Loucy (cell line): ENCODE results near the gene PDLIM4.

Source experiments
- H2AFZ ChIP-seq: fragments of 200-600 bp; sonication (generic); 2 replicates; pipeline ENCODE4 v1.6.0; 2016; ENCODE audit warnings: antibody characterized with exemption, mild to moderate bottlenecking, low read length, moderate library complexity
- H3F3A ChIP-seq: fragments of 200-600 bp; 2 replicates; pipeline ENCODE4 v1.6.0; 2016; ENCODE audit warnings: antibody characterized with exemption, low read depth, mild to moderate bottlenecking
- H3K27me3 ChIP-seq: fragments of 200-600 bp; sonication (generic); 2 replicates; pipeline ENCODE4 v1.6.1; 2014; ENCODE audit warnings: low read length, mild to moderate bottlenecking; ENCODE audit not compliant: insufficient read depth, poor library complexity, severe bottlenecking
- H3K36me3 ChIP-seq: fragments of 200-600 bp; sonication (generic); 2 replicates; pipeline ENCODE4 v1.6.1; 2016; ENCODE audit warnings: low read length; ENCODE audit not compliant: insufficient read depth
- H3K4me1 ChIP-seq: fragments of 200-600 bp; sonication (generic); 2 replicates; pipeline ENCODE4 v1.5.1; 2014; ENCODE audit warnings: low read length, mild to moderate bottlenecking; ENCODE audit not compliant: insufficient read depth, poor library complexity, severe bottlenecking
- H3K4me2 ChIP-seq: fragments of 200-600 bp; sonication (generic); 2 replicates; pipeline ENCODE4 v1.6.0; 2014; ENCODE audit warnings: antibody characterized with exemption, low read length, low read depth, mild to moderate bottlenecking; ENCODE audit not compliant: poor library complexity, severe bottlenecking
- H3K4me3 ChIP-seq: fragments of 200-600 bp; sonication (generic); 2 replicates; pipeline ENCODE4 v1.5.1; 2014; ENCODE audit warnings: low read length, mild to moderate bottlenecking, mixed read lengths; ENCODE audit not compliant: poor library complexity, severe bottlenecking
- H3K79me2 ChIP-seq: fragments of 200-600 bp; sonication (generic); 2 replicates; pipeline ENCODE4 v1.6.1; 2014; ENCODE audit warnings: low read length; ENCODE audit not compliant: insufficient read depth
- H3K9ac ChIP-seq: fragments of 200-600 bp; sonication (generic); 2 replicates; pipeline ENCODE4 v1.6.0; 2014; ENCODE audit warnings: mild to moderate bottlenecking, low read depth, low read length, moderate library complexity; ENCODE audit not compliant: poor library complexity, severe bottlenecking
- H3K9me2 ChIP-seq: fragments of 200-600 bp; sonication (generic); replicated peaks from 2 replicates; pipeline ENCODE4 v1.6.1; 2016; ENCODE audit warnings: low read depth, low read length, mixed read lengths
- H3K9me3 ChIP-seq: fragments of 200-600 bp; sonication (generic); 2 replicates; pipeline ENCODE4 v1.6.1; 2014; ENCODE audit warnings: mild to moderate bottlenecking, antibody characterized with exemption, low read length, low read depth; ENCODE audit not compliant: insufficient read depth
- H4K20me1 ChIP-seq: fragments of 200-600 bp; sonication (generic); 2 replicates; pipeline ENCODE4 v1.6.0; 2014; ENCODE audit warnings: antibody characterized with exemption, low read length, mild to moderate bottlenecking; ENCODE audit not compliant: insufficient read depth, poor library complexity, severe bottlenecking
- EZH2phosphoT487 ChIP-seq: fragments of 200-600 bp; IDR thresholded peaks from 2 replicates; pipeline ENCODE4 v1.6.1; 2018; ENCODE audit warnings: antibody characterized with exemption, mild to moderate bottlenecking, moderate library complexity, borderline replicate concordance
- TF ChIP-seq, protein P1 (sequence below): fragments of 200-600 bp; sonication (generic); conservative IDR thresholded peaks from 2 replicates; pipeline ENCODE4 v1.5.1; 2014; ENCODE audit warnings: mild to moderate bottlenecking, antibody characterized with exemption, low read length

Gene PDLIM4

DNA sequence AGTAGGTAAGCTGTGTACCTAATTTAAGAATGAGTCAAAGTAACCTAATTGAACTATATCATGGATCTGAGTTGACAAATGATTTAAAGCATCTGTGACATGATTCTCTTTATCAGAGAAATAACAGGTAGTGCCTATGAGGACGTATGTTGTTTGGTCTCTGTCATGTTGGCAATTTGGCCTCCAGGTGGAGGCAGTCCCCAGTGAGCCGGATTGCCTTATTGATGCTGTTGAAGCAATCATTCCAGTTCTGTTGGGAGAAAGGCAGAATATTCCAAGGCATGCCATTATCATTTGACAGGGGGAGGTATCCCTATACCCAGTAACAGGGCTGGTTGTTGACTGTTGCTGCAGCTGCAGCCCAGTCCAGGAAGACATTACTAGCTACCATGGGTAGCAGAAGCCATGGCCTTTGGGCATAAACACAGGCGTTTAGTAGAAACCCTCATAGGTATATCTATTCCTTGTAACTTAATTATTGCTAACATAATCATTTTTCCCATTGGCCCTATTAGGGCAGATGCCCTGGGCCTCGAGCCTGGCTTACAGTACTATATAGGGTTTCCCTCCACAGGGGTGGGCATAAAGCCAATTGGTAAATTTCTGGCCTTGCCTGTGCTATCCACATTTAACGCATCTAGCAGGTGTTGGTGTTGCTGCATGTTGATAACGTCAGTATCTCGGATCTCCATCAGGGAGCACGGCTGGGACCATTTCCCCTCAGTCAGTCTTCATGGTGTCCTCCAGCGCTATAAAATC is 24.5 kb downstream of the PDLIM4 start:
- no peaks in the 10 kb centered on the region for H3K36me3 ChIP-seq
- H3K4me3 ChIP-seq = no peak overlapping the region
- no peaks in the 10 kb centered on the region for H3K27me3 ChIP-seq
- no peak overlapping the region for H3K9ac ChIP-seq
- no peaks in the 10 kb centered on the region for H4K20me1 ChIP-seq
- H3K9me2 ChIP-seq = no peaks in the 10 kb centered on the region
- H3K4me1 ChIP-seq = no peaks in the 10 kb centered on the region
- TF ChIP-seq, protein P1, sequence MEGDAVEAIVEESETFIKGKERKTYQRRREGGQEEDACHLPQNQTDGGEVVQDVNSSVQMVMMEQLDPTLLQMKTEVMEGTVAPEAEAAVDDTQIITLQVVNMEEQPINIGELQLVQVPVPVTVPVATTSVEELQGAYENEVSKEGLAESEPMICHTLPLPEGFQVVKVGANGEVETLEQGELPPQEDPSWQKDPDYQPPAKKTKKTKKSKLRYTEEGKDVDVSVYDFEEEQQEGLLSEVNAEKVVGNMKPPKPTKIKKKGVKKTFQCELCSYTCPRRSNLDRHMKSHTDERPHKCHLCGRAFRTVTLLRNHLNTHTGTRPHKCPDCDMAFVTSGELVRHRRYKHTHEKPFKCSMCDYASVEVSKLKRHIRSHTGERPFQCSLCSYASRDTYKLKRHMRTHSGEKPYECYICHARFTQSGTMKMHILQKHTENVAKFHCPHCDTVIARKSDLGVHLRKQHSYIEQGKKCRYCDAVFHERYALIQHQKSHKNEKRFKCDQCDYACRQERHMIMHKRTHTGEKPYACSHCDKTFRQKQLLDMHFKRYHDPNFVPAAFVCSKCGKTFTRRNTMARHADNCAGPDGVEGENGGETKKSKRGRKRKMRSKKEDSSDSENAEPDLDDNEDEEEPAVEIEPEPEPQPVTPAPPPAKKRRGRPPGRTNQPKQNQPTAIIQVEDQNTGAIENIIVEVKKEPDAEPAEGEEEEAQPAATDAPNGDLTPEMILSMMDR = no peak
- no peak for TF ChIP-seq EZH2phosphoT487
- no peaks in the 10 kb centered on the region for H3K9me3 ChIP-seq
- no peak overlapping the region for H2AFZ ChIP-seq
- no peaks in the 10 kb centered on the region for H3K79me2 ChIP-seq
- H3K4me2 ChIP-seq = no peak overlapping the region
- H3F3A ChIP-seq = no peaks in the 10 kb centered on the region

DNA sequence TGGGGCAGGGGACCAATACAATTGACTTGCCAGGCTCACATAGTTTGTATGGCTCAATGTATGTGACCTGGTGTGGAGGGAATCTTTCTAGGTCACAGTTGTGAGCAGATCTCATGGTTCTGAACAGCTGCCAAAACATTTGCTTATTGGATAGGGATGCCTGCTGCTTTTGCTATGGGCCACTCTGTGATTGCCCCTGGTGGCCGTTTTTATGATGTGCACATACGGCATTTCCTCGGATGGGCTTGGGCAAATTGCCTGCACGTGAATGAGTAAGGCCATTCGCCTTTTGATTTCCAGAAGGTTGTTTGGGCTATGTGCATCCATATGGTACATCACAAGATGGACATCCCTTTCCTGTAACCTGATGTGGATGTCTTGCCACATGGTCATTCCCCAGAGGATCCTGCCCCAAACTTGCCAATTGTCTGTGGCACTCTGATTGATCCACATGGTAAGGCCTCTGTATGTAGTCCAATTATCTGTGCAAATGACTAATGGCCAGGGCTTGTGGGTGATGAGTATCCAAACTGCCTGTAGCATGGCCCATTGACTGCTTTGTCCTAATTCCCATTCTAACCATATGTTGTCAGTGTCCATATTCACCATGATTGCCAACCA is 26.0 kb downstream of the PDLIM4 start:
- Histone ChIP-seq H4K20me1 (no peaks in the 10 kb centered on the region), H3K4me3 (no peak overlapping the region), H3K9ac (no peak overlapping the region), H3F3A (no peaks in the 10 kb centered on the region), H3K36me3 (no peaks in the 10 kb centered on the region), H3K4me1 (no peaks in the 10 kb centered on the region), H3K9me3 (no peaks in the 10 kb centered on the region), H3K79me2 (no peaks in the 10 kb centered on the region), H3K9me2 (no peaks in the 10 kb centered on the region), H2AFZ (no peak overlapping the region), H3K4me2 (no peak overlapping the region), H3K27me3 (no peaks in the 10 kb centered on the region)
- TF ChIP-seq, protein P1 = peak; percentile 46
- no peak for TF ChIP-seq EZH2phosphoT487

DNA sequence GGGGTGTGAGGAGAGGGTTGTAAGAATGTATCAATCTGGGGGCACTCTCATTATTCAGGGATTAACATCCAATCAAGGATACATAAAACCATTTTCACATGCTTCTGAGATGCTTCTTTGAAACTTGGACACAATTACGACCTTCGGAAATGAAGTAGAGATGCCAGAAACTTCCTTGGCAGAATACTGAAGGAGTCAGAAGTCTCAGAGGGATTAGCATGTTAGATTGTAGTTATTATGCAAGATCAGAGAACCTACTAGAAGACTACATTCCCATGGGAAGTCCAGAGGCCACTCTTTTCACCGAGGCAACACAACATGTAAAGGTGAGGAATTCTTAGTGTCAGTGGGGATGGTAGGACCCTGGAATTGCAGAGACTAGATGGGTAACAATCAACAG is 31.6 kb downstream of the PDLIM4 start:
- no peaks in the 10 kb centered on the region for H4K20me1 ChIP-seq
- no peaks in the 10 kb centered on the region for H3K79me2 ChIP-seq
- H2AFZ ChIP-seq = no peak overlapping the region
- no peaks in the 10 kb centered on the region for H3K36me3 ChIP-seq
- no peaks in the 10 kb centered on the region for H3F3A ChIP-seq
- H3K27me3 ChIP-seq = no peaks in the 10 kb centered on the region
- H3K9me2 ChIP-seq = no peaks in the 10 kb centered on the region
- H3K4me2 ChIP-seq = no peak overlapping the region
- no peak overlapping the region for H3K9ac ChIP-seq
- TF ChIP-seq, protein P1 = no peak
- TF ChIP-seq EZH2phosphoT487 = no peak
- no peak overlapping the region for H3K4me3 ChIP-seq
- H3K4me1 ChIP-seq = peaks cover 4% of the 10 kb centered on the region
- H3K9me3 ChIP-seq = no peaks in the 10 kb centered on the region
